HepG2 (cell line): ENCODE measurements around the gene YIPF7. TPM values are rescaled to one million over a fixed set of nuclear protein-coding genes. Genes with fewer than 3 reads are reported as not detected.

Experiments
- BCLAF1 ChIP-seq: fragments of 450-650 bp; IDR thresholded peaks from 2 replicates; pipeline ENCODE4 v1.6.1; 2017; ENCODE audit warnings: mild to moderate bottlenecking
- MTF2 ChIP-seq: sonication (generic); formaldehyde crosslinking; IDR thresholded peaks from 2 replicates; pipeline ENCODE4 v1.5.0; 2020; ENCODE audit warnings: missing genetic modification reagents, borderline replicate concordance
- NFE2L1 ChIP-seq: sonication (generic); formaldehyde crosslinking; IDR thresholded peaks from 2 replicates; pipeline ENCODE4 v1.4.0; 2020; ENCODE audit warnings: missing genetic modification reagents, mild to moderate bottlenecking, borderline replicate concordance
- POLR2G ChIP-seq: fragments of 200-400 bp; formaldehyde crosslinking; IDR thresholded peaks from 2 replicates; pipeline ENCODE4 v1.6.1; 2018; ENCODE audit warnings: mild to moderate bottlenecking, low read depth, low read length, moderate library complexity
- TRIM22 ChIP-seq: fragments of 450-650 bp; IDR thresholded peaks from 2 replicates; pipeline ENCODE4 v1.6.1; 2017
- ZFP36L1 ChIP-seq: sonication (generic); formaldehyde crosslinking; IDR thresholded peaks from 2 replicates; pipeline ENCODE4 v1.8.0; 2022; ENCODE audit warnings: mild to moderate bottlenecking, missing genetic modification reagents, moderate library complexity
- ZNF10 ChIP-seq: sonication (generic); formaldehyde crosslinking; IDR thresholded peaks from 2 replicates; pipeline ENCODE4 v1.4.0; 2020; ENCODE audit warnings: mild to moderate bottlenecking, low read depth, missing genetic modification reagents, borderline replicate concordance
- ZNF24 ChIP-seq: fragments of 450-650 bp; IDR thresholded peaks from 2 replicates; pipeline ENCODE4 v1.6.1; 2017; ENCODE audit warnings: antibody characterized with exemption, mild to moderate bottlenecking
- ZNF350 ChIP-seq: sonication (generic); formaldehyde crosslinking; IDR thresholded peaks from 2 replicates; pipeline ENCODE4 v1.4.0; 2020; ENCODE audit warnings: mild to moderate bottlenecking, low read depth, missing genetic modification reagents, borderline replicate concordance
- ZNF780A ChIP-seq: sonication (generic); formaldehyde crosslinking; IDR thresholded peaks from 2 replicates; pipeline ENCODE4 v1.8.0; 2022; ENCODE audit warnings: mild to moderate bottlenecking, missing genetic modification reagents, moderate library complexity
- ZNF788 ChIP-seq: sonication (generic); formaldehyde crosslinking; IDR thresholded peaks from 2 replicates; pipeline ENCODE4 v1.5.0; 2020; ENCODE audit warnings: mild to moderate bottlenecking, missing genetic modification reagents, borderline replicate concordance
- polyA plus RNA-seq, 8 experiments: library from polyadenylated mRNA; depleted of rRNA in 3 of 8; stranded (reverse) in 7 of 8; unstranded in 1 of 8; fragments of >200 nt; fragmentation: Illumina TruSeq in 4 of 8; extraction: Trizol in 4 of 8; gene quantifications; 2 replicates each; pipeline versions ENCODE4 v1.2.1 to v1.2.3, GENCODE V29; 2011 to 2016; ENCODE audit warnings: low read depth in 4 of 8, missing spikeins in 1 of 8, mixed read lengths in 1 of 8; ENCODE audit not compliant: insufficient read depth in 1 of 8
- total RNA-seq, 5 experiments: library from RNA; depleted of rRNA; stranded (reverse); fragments of >200 nt; fragmentation: Illumina TruSeq; extraction: Trizol; gene quantifications; 2 replicates each; pipeline ENCODE4 v1.2.3, GENCODE V29; 2016; ENCODE audit warnings: low read depth in 1 of 5
- TF ChIP-seq, protein P1 (sequence below): sonication (generic); formaldehyde crosslinking; IDR thresholded peaks from 2 replicates; pipeline ENCODE4 v1.5.0; 2020; ENCODE audit warnings: mild to moderate bottlenecking, missing genetic modification reagents, moderate library complexity
- TF ChIP-seq, protein P2 (sequence below): sonication (generic); formaldehyde crosslinking; IDR thresholded peaks from 2 replicates; pipeline ENCODE4 v1.4.0; 2020; ENCODE audit warnings: missing genetic modification reagents

YIPF7 gene
- total and polyA plus RNA-seq, 2 of the 13 experiments (the other 11 are each of a cell fraction or from before 2014, with no cell fraction given): 0.12 TPM; not detected in 1

DNA sequence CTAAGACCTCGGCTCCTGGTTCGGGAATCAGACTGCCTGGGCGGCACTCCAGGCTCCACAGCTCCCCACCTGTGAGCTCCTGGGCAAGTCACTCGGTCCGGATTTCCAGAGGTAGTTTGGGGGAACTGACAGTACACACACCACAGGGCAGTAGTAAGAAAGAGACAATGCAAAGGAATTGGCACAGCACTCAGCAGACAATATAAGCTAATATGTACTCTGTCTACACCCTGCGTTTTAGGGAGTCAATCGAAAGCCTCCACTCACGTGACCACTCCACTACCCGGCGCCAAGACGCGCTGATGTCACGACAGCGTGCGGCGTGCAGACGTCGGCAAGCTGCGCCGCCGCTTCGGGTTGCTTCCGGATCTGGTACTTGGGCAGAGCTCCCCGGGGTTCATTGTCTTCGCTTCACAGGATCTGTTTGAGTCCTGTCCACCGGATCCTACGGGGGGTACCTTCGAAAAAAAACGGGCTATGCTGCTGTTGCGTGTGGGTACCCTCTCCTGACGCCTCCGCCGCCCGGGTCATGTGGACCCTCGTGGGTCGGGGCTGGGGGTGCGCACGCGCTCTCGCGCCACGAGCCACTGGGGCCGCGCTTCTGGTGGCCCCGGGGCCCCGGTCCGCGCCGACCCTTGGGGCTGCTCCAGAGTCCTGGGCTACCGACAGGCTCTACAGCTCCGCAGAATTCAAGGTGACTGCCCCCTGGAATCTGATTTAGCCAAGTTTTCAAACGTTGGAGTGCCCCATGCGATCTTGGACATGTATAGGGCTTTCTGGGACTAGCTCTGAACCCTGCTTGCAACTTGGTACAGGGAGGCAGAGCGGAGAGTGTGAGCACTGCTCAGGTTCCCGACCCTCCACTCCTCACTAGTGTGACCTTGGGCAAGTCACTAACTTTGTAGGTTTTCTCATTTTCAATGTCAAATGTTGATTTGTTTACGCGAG, 26.9 kb upstream of the YIPF7 start, which contains the start of gene GUF1 (continued):
- TF ChIP-seq TRIM22 (no peak), BCLAF1 (no peak), ZNF780A (CRISPR knock-in tag) (no peak), ZNF24 (no peak), POLR2G (peak; percentile 94), ZNF350 (CRISPR knock-in tag) (peak; percentile 57; the same call in 1 of the 2 replicates), ZNF788 (CRISPR knock-in tag) (peak; percentile 84; the same call in 1 of the 2 replicates), MTF2 (CRISPR knock-in tag) (no peak), NFE2L1 (CRISPR knock-in tag) (no peak), ZFP36L1 (CRISPR knock-in tag) (no peak), ZNF10 (no peak)
- TF ChIP-seq, protein P1, sequence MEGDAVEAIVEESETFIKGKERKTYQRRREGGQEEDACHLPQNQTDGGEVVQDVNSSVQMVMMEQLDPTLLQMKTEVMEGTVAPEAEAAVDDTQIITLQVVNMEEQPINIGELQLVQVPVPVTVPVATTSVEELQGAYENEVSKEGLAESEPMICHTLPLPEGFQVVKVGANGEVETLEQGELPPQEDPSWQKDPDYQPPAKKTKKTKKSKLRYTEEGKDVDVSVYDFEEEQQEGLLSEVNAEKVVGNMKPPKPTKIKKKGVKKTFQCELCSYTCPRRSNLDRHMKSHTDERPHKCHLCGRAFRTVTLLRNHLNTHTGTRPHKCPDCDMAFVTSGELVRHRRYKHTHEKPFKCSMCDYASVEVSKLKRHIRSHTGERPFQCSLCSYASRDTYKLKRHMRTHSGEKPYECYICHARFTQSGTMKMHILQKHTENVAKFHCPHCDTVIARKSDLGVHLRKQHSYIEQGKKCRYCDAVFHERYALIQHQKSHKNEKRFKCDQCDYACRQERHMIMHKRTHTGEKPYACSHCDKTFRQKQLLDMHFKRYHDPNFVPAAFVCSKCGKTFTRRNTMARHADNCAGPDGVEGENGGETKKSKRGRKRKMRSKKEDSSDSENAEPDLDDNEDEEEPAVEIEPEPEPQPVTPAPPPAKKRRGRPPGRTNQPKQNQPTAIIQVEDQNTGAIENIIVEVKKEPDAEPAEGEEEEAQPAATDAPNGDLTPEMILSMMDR (CRISPR knock-in tag): no peak
- TF ChIP-seq, protein P2, sequence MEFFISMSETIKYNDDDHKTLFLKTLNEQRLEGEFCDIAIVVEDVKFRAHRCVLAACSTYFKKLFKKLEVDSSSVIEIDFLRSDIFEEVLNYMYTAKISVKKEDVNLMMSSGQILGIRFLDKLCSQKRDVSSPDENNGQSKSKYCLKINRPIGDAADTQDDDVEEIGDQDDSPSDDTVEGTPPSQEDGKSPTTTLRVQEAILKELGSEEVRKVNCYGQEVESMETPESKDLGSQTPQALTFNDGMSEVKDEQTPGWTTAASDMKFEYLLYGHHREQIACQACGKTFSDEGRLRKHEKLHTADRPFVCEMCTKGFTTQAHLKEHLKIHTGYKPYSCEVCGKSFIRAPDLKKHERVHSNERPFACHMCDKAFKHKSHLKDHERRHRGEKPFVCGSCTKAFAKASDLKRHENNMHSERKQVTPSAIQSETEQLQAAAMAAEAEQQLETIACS (CRISPR knock-in tag): no peak
